ENCODE results near the gene POMT1. TPM values are rescaled to one million over a fixed set of nuclear protein-coding genes. Genes with fewer than 3 reads are reported as not detected.
"Not testable (repeated sequence)": the region's sequence is repeated elsewhere in the genome, so short reads cannot be mapped to it uniquely, and the experiment has no call there.

Gene POMT1
- total RNA-seq, 2 experiments from 2014 or later, result 4.7 to 27.1 TPM

GRCh38 chr9:131470581-131470991 lies 32.1 kb upstream of the POMT1 start:
- no peak overlapping the region for H3K4me2 ChIP-seq (ENCODE audit: low read length)
- H3K79me2 ChIP-seq (ENCODE audit: insufficient read depth, low read depth, low read length), result no peaks in the 10 kb centered on the region; the same call in 1 of the 2 replicates
- no peak overlapping the region for H3K27ac ChIP-seq (ENCODE audit: low read depth, low read length, poor library complexity, severe bottlenecking)
- no peak for TF ChIP-seq EZH2phosphoT487 (IDR thresholded peaks at IDR 0.05; ENCODE audit: borderline replicate concordance, low read depth, low read length)
- TF ChIP-seq, protein P1, sequence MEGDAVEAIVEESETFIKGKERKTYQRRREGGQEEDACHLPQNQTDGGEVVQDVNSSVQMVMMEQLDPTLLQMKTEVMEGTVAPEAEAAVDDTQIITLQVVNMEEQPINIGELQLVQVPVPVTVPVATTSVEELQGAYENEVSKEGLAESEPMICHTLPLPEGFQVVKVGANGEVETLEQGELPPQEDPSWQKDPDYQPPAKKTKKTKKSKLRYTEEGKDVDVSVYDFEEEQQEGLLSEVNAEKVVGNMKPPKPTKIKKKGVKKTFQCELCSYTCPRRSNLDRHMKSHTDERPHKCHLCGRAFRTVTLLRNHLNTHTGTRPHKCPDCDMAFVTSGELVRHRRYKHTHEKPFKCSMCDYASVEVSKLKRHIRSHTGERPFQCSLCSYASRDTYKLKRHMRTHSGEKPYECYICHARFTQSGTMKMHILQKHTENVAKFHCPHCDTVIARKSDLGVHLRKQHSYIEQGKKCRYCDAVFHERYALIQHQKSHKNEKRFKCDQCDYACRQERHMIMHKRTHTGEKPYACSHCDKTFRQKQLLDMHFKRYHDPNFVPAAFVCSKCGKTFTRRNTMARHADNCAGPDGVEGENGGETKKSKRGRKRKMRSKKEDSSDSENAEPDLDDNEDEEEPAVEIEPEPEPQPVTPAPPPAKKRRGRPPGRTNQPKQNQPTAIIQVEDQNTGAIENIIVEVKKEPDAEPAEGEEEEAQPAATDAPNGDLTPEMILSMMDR (conservative IDR thresholded peaks at IDR 0.05; ENCODE audit: low read length), result no peak
- no TSS peak for BruUV-seq (replicated peaks)
- H3K4me1 ChIP-seq (ENCODE audit: insufficient read depth, low read length, poor library complexity, severe bottlenecking), result no peaks in the 10 kb centered on the region
- H2AFZ ChIP-seq (ENCODE audit: low read length), result no peak overlapping the region
- no peaks in the 10 kb centered on the region for H4K20me1 ChIP-seq (ENCODE audit: insufficient read depth, low read length)
- H3K4me3 ChIP-seq (ENCODE audit: low read depth, low read length, poor library complexity, severe bottlenecking), result no peak overlapping the region
- POLR2A ChIA-PET, result no interaction called here
- no peaks in the 10 kb centered on the region for H3K9me3 ChIP-seq (ENCODE audit: low read length)
- CTCF ChIA-PET (ENCODE audit: unreplicated experiment), result interaction anchor here (0.6 kb wide), 1 partner anchor 170 kb away, joined by 3 read pairs; no protein-coding TSS in a partner anchor
- peaks cover 97% of the 10 kb centered on the region for H3K36me3 ChIP-seq (ENCODE audit: insufficient read depth, low read length)
- intact Hi-C loops (cut with micrococcal nuclease; ENCODE audit: unreplicated experiment), result no loop called here
- H3K9me2 ChIP-seq (ENCODE audit: insufficient read depth, low read length), result no peaks in the 10 kb centered on the region
- no peak for DNase-seq (ENCODE audit: low spot score)

- POLR2A ChIA-PET; H3K4me3 ChIP-seq (ENCODE audit: low read depth, low read length, poor library complexity, severe bottlenecking); H3K9me3 ChIP-seq (ENCODE audit: low read length); H3K4me2 ChIP-seq (ENCODE audit: low read length); H4K20me1 ChIP-seq (ENCODE audit: insufficient read depth, low read length); H3K9me2 ChIP-seq (ENCODE audit: insufficient read depth, low read length); H3K27ac ChIP-seq (ENCODE audit: low read depth, low read length, poor library complexity, severe bottlenecking); H2AFZ ChIP-seq (ENCODE audit: low read length); H3K4me1 ChIP-seq (ENCODE audit: insufficient read depth, low read length, poor library complexity, severe bottlenecking); BruUV-seq (replicated peaks); DNase-seq (ENCODE audit: low spot score); intact Hi-C loops (cut with micrococcal nuclease; ENCODE audit: unreplicated experiment); CTCF ChIA-PET (ENCODE audit: unreplicated experiment); H3K79me2 ChIP-seq (ENCODE audit: insufficient read depth, low read depth, low read length): not testable (repeated sequence)
- peaks cover 97% of the 10 kb centered on the region for H3K36me3 ChIP-seq (ENCODE audit: insufficient read depth, low read length)
Observed at GRCh38 chr9:131472085-131472484, 30.6 kb upstream of the POMT1 start.

GRCh38 chr9:131473198-131473885 lies 29.4 kb upstream of the POMT1 start:
- H2AFZ ChIP-seq (ENCODE audit: low read length), result no peak overlapping the region
- H3K79me2 ChIP-seq (ENCODE audit: insufficient read depth, low read depth, low read length), result no peaks in the 10 kb centered on the region; the same call in 1 of the 2 replicates
- H3K9me3 ChIP-seq (ENCODE audit: low read length), result no peaks in the 10 kb centered on the region
- H3K27ac ChIP-seq (ENCODE audit: low read depth, low read length, poor library complexity, severe bottlenecking), result no peak overlapping the region
- no peak for DNase-seq (ENCODE audit: low spot score)
- intact Hi-C loops (cut with micrococcal nuclease; ENCODE audit: unreplicated experiment), result no loop called here
- CTCF ChIA-PET (ENCODE audit: unreplicated experiment), result no interaction called here
- H4K20me1 ChIP-seq (ENCODE audit: insufficient read depth, low read length), result no peaks in the 10 kb centered on the region
- no peak overlapping the region for H3K4me3 ChIP-seq (ENCODE audit: low read depth, low read length, poor library complexity, severe bottlenecking)
- H3K4me1 ChIP-seq (ENCODE audit: insufficient read depth, low read length, poor library complexity, severe bottlenecking), result no peaks in the 10 kb centered on the region
- BruUV-seq (replicated peaks), result no TSS peak
- no peak overlapping the region for H3K4me2 ChIP-seq (ENCODE audit: low read length)
- peaks cover 97% of the 10 kb centered on the region for H3K36me3 ChIP-seq (ENCODE audit: insufficient read depth, low read length)
- TF ChIP-seq, protein P1 (conservative IDR thresholded peaks at IDR 0.05; ENCODE audit: low read length), result no peak
- TF ChIP-seq EZH2phosphoT487 (IDR thresholded peaks at IDR 0.05; ENCODE audit: borderline replicate concordance, low read depth, low read length), result no peak
- POLR2A ChIA-PET, result no interaction called here
- no peaks in the 10 kb centered on the region for H3K9me2 ChIP-seq (ENCODE audit: insufficient read depth, low read length)
